MCF 10A (cell line): ENCODE results near the gene TEX19. TPM values are rescaled to one million over a fixed set of nuclear protein-coding genes. Genes with fewer than 3 reads are reported as not detected.

ENCODE experiments used
- BruUV-seq: library from RNA; stranded (reverse); fragments of 400-500 nt; replicated peaks from 2 replicates; lab custom pipeline; 2021; lab: Mats Ljungman, UMichigan
- CTCF ChIA-PET: fragments of 300-600 bp; sonication (Branson Sonifier 250); formaldehyde crosslinking; extraction: SDS; loops from one replicate; lab custom pipeline; 2021; ENCODE audit warnings: antibody characterized with exemption, inconsistent platforms; lab: Yijun Ruan, JAX
- POLR2A ChIA-PET: fragments of 300-600, 350-650 bp; sonication (Branson Sonifier 250); formaldehyde crosslinking; extraction: SDS; loops from one replicate; lab custom pipeline; 2020; ENCODE audit warnings: antibody characterized with exemption, inconsistent platforms; lab: Yijun Ruan, JAX
- DNase-seq: peaks from one replicate; pipeline ENCODE4 v3.0.0-alpha.2; 2018; ENCODE audit not compliant: unreplicated experiment
- H3K27ac Mint-ChIP-seq: one replicate; pipeline ENCODE4 v1.8.0; 2022; ENCODE audit warnings: mild to moderate bottlenecking, low read depth, mixed read lengths; ENCODE audit not compliant: unreplicated experiment
- H3K27me3 Mint-ChIP-seq: one replicate; pipeline ENCODE4 v1.8.0; 2022; ENCODE audit warnings: mixed read lengths; ENCODE audit not compliant: insufficient read depth, unreplicated experiment
- H3K36me3 Mint-ChIP-seq: one replicate; pipeline ENCODE4 v1.8.0; 2022; ENCODE audit warnings: mild to moderate bottlenecking, moderate library complexity, mixed read lengths; ENCODE audit not compliant: insufficient read depth, unreplicated experiment
- H3K4me1 Mint-ChIP-seq: one replicate; pipeline ENCODE4 v1.8.0; 2022; ENCODE audit warnings: mixed read lengths; ENCODE audit not compliant: insufficient read depth, unreplicated experiment
- H3K4me3 Mint-ChIP-seq: one replicate; pipeline ENCODE4 v1.8.0; 2022; ENCODE audit warnings: mild to moderate bottlenecking, moderate library complexity, mixed read lengths; ENCODE audit not compliant: unreplicated experiment
- H3K9me3 Mint-ChIP-seq: one replicate; pipeline ENCODE4 v1.8.0; 2022; ENCODE audit warnings: mixed read lengths; ENCODE audit not compliant: unreplicated experiment
- CTCF ChIP-seq: fragments of 200-600 bp; IDR thresholded peaks from one replicate; pipeline ENCODE4 v1.8.0; 2022; ENCODE audit warnings: antibody characterized with exemption, mild to moderate bottlenecking; ENCODE audit not compliant: unreplicated experiment
- intact Hi-C: fragments of 100-400 bp; cut with micrococcal nuclease; formaldehyde crosslinking; loops from 2 replicates; pipeline ENCODE4 v1.14.1; 2022
- total RNA-seq: library from RNA; stranded (reverse); gene quantifications from 2 replicates; pipeline ENCODE4 v1.2.3, GENCODE V29; 2022

The TEX19 gene
- total RNA-seq, 1 experiment from 2014 or later: not detected

- intact Hi-C loops: no loop called here
- peaks cover 6% of the 10 kb centered on the region for H3K36me3 Mint-ChIP-seq
- no TSS peak for BruUV-seq
- CTCF ChIA-PET: no interaction called here
- H3K9me3 Mint-ChIP-seq: no peaks in the 10 kb centered on the region
- H3K4me1 Mint-ChIP-seq: peaks cover 27% of the 10 kb centered on the region
- no peaks in the 10 kb centered on the region for H3K27me3 Mint-ChIP-seq
- no peak for TF ChIP-seq CTCF
- POLR2A ChIA-PET: interaction anchor here (0.5 to 4.7 kb wide), 14 partner anchors 36 to 194 kb away, joined by 3 to 88 read pairs (median 7); partner anchors contain the start of gene FOXK2
- no peak for DNase-seq
- peak overlapping the region; percentile 68 for H3K4me3 Mint-ChIP-seq
- no peak overlapping the region for H3K27ac Mint-ChIP-seq
Observed at GRCh38 chr17:82334204-82334621, 24.8 kb upstream of the TEX19 start.

GRCh38 chr17:82334622-82335394 lies 24.2 kb upstream of the TEX19 start:
- H3K4me1 Mint-ChIP-seq: peaks cover 30% of the 10 kb centered on the region
- intact Hi-C loops: no loop called here
- no peak for TF ChIP-seq CTCF
- H3K27ac Mint-ChIP-seq: peak overlapping the region; percentile 55
- H3K9me3 Mint-ChIP-seq: no peaks in the 10 kb centered on the region
- BruUV-seq: no TSS peak
- CTCF ChIA-PET: interaction anchor here (0.9 kb wide), 1 partner anchor 16 kb away, joined by 3 read pairs; no protein-coding TSS in a partner anchor
- no peaks in the 10 kb centered on the region for H3K27me3 Mint-ChIP-seq
- POLR2A ChIA-PET: interaction anchor here (0.5 to 4.7 kb wide), 8 partner anchors 37 to 194 kb away, joined by 3 to 88 read pairs (median 4); no protein-coding TSS in a partner anchor
- DNase-seq: peak; percentile 71
- H3K36me3 Mint-ChIP-seq: peaks cover 6% of the 10 kb centered on the region
- peak overlapping the region; percentile 68 for H3K4me3 Mint-ChIP-seq

DNA sequence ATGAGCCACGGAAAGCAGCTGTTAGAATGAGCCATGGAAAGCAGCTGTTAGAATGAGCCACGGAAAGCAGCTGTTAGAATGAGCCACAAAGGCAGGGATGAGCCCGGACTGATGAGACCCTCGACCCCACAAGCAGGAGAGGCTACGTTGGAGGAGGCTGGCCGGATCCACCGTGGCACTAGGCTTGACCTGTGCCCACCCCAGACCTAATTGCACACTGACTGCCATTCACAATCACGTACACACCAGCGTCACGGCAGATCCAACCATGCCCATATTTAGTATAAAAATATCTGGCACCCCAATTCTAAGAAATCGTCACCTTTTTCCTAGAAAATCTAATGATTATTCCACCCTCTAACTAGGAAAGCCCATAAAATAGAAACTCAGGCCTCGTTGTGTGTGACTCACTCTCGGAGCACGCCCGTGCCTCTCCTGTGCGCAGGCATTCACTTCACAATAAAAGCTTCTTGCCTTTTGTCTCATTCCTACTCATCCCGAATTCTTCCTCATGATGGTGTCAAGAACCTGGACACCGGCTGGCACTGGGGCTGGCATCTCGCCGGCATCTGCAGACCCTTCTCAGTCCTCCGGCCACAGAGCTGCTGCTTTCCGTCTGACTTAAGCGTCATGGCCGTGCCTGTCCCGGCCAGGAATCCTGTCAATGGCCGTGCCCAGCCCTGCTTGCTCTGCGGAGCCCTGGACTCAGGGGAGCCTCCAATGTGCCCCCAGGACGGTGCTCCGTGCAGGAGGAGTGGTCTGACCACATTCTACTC lies 20.0 kb upstream of the TEX19 start:
- Mint-ChIP-seq H3K36me3 (peaks cover 6% of the 10 kb centered on the region), H3K27me3 (no peaks in the 10 kb centered on the region), H3K27ac (peak overlapping the region; percentile 93), H3K9me3 (no peaks in the 10 kb centered on the region), H3K4me1 (peaks cover 23% of the 10 kb centered on the region), H3K4me3 (peak overlapping the region; percentile 63)
- CTCF ChIA-PET: interaction anchor here (0.7 to 3.0 kb wide), 3 partner anchors 13 to 363 kb away, joined by 3 to 14 read pairs (median 4); no protein-coding TSS in a partner anchor
- POLR2A ChIA-PET: interaction anchor here (0.6 to 2.2 kb wide), 9 partner anchors 39 to 253 kb away, joined by 3 to 20 read pairs (median 4); partner anchors contain the start of gene FOXK2
- DNase-seq: peak; percentile 87
- TF ChIP-seq CTCF: no peak
- intact Hi-C loops: loop anchor here (2.0 kb wide), 1 partner anchor 254 kb away; no protein-coding TSS in a partner anchor
- TSS peak; percentile 96 for BruUV-seq
